Forelimb muscle (tissue), 1 donor: Measurements from ENCODE around the gene DTL. TPM values are rescaled to one million over a fixed set of nuclear protein-coding genes. Genes with fewer than 3 reads are reported as not detected.

Experiments used
- DNase-seq: peaks from one replicate; pipeline ENCODE4 v3.0.0-alpha.2; 2013; ENCODE audit warnings: low read depth
- polyA plus RNA-seq: library from polyadenylated mRNA; unstranded; fragments of 120-200 nt; gene quantifications from one replicate; pipeline ENCODE4 v1.2.1, GENCODE V29; 2013; ENCODE audit not compliant: insufficient read length

The DTL gene
- polyA plus RNA-seq, 1 donor: 7.6 TPM

GRCh38 chr1:212097360-212097759, 61.8 kb downstream of the DTL start:
- DNase-seq: no peak

DNA sequence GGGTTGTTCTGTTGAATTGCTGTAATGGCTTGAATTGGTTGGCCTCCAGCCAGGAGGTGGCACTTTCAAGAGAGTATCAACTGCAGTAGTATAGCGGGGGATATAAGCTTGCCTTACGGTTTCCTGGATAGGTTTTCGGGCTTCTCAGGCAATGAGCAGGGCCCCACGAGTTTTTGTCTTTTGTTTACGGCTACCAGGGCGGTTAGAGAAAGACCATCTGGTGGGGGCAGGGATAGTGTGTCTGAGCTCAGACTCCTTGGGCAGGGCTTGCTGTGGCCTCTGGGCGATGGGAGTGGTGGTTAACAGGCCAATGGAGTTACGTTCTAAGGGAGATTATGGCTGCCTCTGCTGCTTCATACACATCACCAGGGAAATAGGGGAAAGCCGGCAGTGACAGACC, 62.8 kb downstream of the DTL start:
- no peak for DNase-seq

DNA sequence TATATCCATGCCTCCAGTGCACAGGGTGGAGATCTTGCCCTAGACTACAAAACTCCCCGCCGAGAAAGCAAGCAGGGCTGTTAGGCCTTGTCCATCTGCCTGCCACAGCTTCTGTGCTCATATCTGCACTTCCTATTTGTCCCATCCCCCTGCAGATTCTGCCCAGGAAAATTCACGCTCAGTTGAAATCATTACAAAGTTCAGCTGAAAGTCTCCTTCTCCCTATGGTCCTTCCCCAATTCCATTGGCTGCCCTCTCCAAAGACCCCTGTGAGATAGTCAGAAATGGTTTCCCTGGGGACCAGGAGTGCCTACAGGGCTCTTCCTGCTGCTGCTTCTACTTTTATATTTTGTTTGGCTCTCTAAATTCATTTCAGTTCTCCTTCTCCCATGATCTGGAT, 63.2 kb downstream of the DTL start:
- DNase-seq: no peak

- no peak for DNase-seq
These were observed 65.7 kb downstream of the DTL start for GRCh38 chr1:212101251-212101650.

DNA sequence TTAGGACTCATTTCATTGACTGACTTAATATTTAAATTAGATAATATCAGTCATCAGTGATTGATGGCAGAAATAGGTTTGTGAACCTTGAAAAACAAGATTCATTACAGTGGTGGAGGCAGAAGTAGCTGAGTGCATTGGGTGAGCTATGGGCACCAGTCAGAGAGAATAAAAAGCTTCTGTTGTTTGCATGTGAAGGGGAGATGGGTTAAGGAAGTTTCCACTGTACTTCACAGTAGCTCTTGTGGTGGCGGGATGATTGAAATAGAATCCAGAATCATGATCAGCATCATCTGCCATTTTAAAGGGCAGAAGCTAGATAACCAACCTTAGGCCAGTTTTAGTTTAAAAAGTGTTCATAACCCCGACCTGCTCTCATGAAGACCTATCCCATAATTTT, 66.2 kb downstream of the DTL start:
- DNase-seq: no peak

DNA sequence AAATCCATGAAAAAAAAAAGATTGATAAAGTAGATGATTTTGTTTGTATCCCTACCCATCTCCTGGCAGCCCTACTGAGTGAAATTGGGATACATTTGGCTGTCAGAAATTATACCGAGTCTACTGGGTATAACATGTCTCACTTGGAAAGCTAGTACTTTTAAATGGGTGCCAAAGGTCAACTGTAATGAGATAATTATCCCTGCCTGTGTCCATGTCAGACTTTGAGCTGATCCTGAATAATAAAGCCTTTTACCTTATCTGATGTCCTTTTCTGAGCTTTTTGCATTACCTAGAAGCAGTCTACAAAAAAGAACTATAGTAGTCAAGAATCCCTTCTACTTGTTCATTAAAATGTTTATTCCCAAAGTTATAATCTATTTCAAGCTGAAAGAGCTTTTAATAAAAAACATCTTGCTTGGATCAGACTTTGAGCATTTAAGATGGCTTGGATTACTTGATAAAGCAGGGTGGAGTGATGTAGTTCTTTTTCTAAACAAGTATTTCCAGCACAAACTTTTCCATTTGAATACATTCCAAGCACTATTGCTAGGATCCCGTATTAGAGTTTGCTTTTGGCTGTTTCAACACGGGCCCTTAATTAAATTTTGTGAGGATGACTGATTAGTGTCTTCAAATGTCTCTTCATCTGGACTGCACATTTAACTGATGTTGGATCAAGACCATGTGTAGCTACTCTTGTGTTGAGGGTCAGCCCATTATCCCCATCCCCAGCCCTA, 69.2 kb downstream of the DTL start:
- DNase-seq: no peak

- no peak for DNase-seq
These were observed 70.8 kb downstream of the DTL start for GRCh38 chr1:212106286-212106792.

DNA sequence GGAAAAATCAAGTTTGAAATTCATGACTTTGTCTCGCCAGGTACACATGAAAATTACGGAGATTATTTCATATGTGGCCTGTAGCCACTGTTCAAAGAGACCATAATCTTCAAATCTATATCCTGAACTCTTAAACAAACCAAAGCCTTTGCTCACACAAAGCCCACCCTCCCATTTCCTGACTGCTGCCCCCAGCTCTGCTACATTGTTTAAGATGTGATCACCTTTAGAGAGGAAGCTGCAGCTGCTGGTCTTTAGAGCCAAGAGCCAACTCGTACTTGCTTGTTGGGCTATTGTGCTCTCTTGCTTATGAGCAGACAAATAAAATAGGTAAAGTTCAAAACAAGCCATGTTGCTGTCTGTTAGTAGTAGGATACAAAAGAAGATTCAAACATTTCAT, 71.9 kb downstream of the DTL start:
- no peak for DNase-seq

- no peak for DNase-seq
These were observed 72.6 kb downstream of the DTL start for GRCh38 chr1:212108187-212108586.

DNA sequence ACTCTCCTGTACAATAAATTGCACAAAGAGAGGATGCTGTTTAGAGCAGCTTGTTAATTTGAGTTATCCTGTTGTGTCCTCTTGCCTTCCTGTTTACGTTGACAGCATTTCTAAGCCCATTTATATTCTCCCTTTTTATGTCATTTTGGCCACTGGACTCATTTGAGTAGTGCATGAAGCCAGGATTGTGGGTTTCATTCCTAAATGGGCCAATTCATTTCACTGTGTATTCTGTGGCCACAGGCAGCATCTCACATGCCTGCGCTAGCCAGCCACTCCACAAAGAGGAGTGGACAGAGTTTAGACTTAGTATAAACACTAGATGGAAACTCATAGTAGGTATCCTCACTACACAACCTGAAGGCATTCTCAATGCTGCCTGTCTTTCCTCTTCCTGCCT, 73.4 kb downstream of the DTL start:
- DNase-seq: no peak

DNA sequence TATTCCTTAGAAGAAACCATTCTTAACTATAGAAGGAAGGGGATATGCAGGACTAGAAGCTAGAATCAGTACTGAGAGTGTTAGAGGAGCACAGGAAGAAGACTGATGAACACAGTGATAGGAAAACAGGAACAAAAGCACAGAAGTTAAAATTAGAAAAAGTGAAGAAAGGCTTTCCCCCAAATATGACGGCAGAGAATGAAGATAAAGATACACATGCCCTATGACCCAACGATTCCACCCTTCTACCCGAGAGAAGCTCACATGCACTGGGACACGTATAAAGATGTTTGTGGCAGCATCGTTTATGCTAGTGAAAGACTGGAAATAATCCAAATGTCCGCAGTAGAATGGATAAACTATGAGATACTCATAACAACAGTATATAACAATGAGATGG, 74.2 kb downstream of the DTL start:
- DNase-seq: no peak

DNA sequence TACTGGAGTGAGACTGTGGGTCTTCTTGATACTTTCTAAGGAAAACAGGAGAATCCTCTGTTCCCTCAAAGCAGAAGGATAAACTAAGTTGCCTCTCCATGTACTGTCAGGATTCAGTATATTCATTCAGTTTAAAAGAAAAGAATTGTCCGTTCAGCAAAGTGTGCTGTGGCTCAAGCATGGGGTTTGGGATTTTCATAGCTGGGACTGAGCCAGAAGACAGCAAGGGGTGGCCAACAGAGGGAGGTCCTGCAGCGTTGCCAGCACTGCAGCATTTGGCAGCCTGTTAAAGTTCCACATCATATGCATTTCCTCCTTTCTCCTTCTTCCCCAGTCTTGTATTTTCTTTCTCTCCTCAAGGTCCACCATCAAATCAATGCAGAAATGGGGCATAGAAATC, 75.1 kb downstream of the DTL start:
- no peak for DNase-seq

GRCh38 chr1:212111536-212111935, 76.0 kb downstream of the DTL start:
- no peak for DNase-seq

DNA sequence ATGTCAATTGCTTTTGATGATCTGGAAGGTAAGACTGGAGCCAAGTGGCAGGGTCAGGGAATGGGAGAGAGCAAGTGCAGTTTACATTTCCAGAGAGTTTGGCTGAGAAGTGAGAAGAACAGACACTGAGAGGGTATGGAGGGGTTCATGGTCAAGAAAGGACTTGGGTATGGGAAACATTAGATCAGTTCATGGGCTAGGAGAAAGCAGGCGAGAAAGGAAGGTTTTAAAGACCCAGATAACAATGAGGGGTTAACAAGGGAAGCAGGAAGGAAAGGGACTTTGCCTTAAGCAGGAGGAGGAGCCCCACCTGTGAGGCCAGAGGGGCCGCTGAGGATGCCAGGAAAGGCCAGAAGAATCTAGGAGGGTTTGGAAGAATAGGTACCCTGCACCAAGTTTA, 78.2 kb downstream of the DTL start:
- DNase-seq: no peak

DNA sequence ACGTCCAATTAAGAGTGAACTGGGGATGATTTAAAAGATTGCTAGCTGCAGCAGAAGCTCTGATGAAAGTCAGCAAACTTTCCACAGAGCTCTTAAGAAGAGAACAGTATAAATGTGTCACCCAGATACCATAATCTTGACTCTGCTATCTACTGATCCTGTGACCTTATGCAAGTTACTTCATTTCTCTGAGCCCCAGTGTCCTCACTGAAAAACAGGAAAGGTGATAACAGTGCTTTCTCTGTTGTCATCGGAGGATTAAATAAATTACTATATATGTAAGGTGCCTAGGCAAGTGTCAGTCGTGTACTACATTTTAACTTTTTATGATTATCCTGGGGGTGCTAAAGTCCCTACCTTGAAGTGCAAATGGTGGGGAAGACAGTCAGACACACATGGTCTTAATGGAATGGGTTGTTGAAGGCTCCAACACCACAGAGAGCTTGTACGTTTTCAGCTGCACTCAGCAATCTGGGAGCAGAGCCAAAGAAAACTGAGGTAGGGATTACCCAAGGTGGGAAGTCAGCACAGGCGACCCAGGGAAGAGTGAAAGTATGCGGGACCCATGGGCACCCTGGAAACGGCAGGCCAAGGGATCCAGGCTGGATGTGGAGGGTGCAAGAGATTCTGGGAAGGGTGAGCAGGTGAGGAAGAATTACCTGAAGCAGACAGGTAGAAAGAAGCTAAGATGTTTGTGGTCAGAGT, 82.8 kb downstream of the DTL start:
- DNase-seq: no peak

DNA sequence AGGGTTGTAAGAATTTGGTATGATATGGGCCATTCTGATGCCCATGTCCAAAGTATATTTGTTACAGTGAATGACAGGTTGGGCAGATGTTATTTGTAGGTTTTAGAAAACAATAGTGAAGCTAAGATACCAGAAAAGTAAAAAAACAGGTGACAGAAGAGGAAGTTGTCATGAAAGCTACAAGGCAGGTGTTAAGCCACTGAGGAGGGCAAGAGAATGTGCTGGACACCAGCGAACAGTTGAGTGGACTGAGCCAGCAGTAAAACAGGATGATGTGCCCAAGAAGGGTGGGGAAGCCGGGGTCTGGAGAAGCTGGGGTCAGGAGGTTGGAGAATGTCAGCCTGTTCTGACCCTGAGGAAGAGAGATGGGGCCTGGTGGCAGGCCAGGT, 83.3 kb downstream of the DTL start:
- no peak for DNase-seq

DNA sequence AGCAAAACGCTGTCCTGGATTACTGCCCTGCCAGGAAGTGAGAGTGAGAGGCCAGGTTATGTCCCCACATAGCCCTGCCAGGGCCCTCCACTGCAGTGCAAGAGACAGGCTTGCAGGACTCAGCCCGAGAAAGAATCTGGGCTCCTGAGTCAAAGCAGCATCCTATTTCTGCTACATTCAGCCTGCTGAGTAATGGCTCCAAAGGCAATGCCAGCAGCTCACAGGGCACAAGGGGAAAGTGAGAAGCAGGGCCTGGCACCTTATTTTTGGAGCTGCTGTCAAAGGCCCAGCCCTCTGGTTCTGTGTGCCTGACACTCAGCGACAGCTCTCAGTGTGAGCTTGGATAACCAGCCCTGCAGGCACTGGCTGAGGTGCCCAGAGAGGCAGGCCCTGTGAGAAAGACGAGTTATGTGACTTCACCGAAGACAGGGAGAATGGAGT, 83.9 kb downstream of the DTL start:
- no peak for DNase-seq

DNA sequence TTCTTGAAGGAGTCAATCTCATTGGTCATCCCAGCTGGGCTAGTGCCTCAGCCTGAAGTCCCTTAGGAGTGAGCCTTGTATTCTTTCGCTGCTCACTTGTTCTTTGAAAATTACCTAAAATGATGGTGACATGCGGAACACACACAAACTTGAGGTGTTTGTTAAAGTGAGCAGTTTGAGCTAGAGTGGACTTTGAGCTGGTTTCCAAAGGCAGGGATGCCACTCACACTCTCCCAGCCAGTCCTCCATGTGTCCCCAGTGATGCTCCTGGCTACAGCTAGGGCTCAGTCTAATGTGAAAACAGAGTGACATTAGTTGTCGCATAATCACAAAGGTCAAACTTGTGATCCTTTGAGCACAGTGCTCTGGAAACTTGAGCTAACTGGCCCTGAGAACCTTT, 84.3 kb downstream of the DTL start:
- DNase-seq: no peak

GRCh38 chr1:212121779-212122178, 86.2 kb downstream of the DTL start:
- no peak for DNase-seq

DNA sequence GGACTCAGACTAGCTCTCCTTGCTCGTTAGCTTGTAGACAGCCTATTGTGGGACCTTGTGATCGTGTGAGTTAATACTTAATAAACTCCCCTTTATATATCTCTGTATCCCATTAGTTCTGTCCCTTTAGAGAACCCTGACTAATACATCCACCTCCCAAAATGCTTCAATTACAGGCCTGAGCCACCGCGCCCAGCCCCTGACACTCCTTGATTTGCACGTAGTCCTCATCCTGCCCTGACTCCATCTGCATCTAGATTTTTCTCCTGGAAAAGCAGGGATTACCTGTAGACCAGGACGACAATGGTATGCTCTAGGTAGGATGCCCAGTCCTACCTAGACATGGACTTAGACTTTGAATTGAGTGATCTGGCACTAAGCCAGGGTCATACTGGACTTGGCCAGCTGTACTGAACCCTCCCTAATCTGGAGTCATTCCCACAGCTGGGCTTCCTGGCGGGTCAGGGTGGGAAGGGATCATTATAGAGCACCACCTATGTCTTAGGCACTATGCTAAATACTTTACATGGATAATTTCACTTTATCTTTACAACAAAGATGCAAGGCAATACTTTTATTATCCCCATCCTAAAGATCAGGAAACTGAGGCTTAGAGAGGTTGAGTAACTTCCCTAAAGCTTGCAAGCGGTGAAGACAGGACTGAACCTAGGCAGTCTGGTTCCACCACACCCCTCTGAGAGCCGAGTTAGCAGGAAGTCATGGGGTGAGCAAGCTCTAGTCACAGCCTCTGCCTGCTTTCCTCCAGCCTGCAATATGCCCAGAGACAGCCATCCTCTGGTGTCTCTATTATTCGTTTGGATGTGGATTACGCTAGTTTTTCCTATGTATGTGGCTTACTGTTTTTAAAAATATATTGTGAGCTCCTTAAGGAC, 89.4 kb downstream of the DTL start:
- no peak for DNase-seq

DNA sequence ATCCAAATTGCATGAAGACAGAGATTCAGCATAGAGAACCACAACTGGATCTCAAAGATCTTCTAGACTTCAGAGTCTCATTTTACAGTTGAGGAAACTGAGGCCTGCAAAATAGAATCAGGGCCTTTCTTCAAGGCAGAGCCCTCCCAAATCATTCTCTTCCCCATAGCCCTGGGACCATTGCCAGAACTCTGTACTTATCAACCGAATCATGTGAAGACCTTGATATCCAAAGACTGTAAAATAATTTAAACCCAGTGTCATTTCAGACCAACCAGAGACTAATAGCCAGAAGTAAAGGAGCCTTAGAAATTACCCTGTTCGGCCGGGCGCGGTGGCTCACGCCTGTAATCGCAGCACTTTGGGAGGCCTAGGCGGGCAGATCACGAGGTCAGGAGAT, 90.1 kb downstream of the DTL start:
- DNase-seq: no peak

- no peak for DNase-seq
These were observed 91.7 kb downstream of the DTL start for GRCh38 chr1:212127221-212127620.
